ENCODE measurements around the gene CCNYL1.

- TF ChIP-seq TSHZ2 (CRISPR knock-in tag; IDR thresholded peaks at IDR 0.05) (no peak), SNAI2 (CRISPR knock-in tag; IDR thresholded peaks at IDR 0.05) (no peak)
Observed at GRCh38 chr2:207770602-207771404, 59.4 kb downstream of the CCNYL1 start.
